GM21360 (cell line): ENCODE data around the gene CEL.
"Not testable (repeated sequence)": the region's sequence is repeated elsewhere in the genome, so short reads cannot be mapped to it uniquely, and the experiment has no call there.

Source experiments
- ATAC-seq: cut with Tn5 transposase; IDR thresholded peaks from one replicate; pipeline ENCODE4 v1.9.1; 2021; ENCODE audit warnings: mild to moderate bottlenecking, moderate library complexity; ENCODE audit not compliant: unreplicated experiment

CEL gene

GRCh38 chr9:133061764-133062145 lies at the start of gene CEL:
CEL (plus strand) TSS chr9:133061981; CDS start chr9:133062003, 22 bp downstream.
- not testable (repeated sequence) for ATAC-seq

GRCh38 chr9:133014696-133015095 lies 47.1 kb upstream of the CEL start:
- ATAC-seq, result no peak

- no peak for ATAC-seq
Observed at GRCh38 chr9:133023117-133023890, 38.5 kb upstream of the CEL start.

DNA sequence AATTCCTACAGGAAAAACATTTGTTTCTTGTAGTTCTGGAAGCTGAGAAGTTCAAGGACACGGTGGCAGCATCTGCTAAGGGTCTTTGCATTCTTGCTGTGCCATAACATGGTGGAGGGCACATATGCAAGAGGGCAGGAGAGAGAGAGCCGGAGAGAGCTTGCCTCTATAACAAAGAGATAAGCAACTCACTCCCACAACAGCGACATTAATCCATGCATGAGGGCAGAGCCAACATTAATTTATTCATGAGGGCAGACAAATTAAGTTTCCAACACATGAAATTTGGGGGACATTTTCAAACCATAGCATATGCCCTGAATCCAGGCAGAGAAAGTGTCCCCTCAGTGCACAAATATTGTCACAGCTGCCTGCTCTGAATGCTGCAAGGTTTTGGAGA lies 35.4 kb upstream of the CEL start:
- no peak for ATAC-seq

- ATAC-seq, result no peak
Observed at GRCh38 chr9:133027134-133027533, 34.6 kb upstream of the CEL start.

- ATAC-seq, result no peak
Observed at GRCh38 chr9:133028221-133028620, 33.6 kb upstream of the CEL start.

- ATAC-seq, result no peak
Observed at GRCh38 chr9:133029994-133030316, 31.8 kb upstream of the CEL start.

DNA sequence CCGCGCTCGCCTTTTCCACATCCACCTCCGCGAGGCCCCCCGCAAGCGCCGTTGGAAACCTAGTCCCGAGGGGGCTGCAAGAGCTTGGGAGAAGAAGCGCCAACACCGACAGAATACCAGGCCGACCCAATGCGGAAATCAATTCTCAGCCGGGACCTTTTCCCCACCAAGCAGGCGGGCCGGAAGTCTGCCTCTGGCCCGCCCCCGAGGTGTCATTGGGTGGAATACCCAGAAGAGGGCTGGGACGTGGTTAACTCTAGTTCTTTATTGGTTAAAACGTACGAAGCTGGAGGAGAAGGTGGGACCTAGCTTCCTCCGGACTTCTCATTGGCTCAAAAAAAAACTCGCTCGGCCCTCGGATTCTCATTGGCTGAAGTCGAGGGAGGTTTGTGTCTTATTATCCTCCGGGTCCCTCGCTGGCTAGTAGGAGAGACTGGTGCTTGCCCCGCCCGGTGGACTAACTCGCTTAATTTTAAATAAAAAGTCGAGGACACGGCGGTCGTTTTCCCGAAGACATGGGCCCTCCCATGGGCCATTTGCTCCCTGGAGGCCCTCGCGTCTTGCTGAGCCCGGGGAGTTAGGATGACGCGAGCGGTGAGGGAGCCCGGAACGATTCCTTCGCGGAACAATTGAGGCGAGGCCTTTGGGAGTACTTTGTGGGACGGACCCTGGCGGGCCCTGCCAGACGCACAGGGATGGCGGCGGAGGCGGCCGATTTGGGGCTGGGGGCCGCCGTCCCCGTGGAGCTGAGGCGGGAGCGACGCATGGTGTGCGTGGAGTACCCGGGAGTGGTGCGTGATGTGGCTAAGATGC lies 31.3 kb upstream of the CEL start, which contains the start of gene GTF3C5:
Gene GTF3C5, plus strand, starts transcription at position 681 of the 813 bp plus-strand sequence. Its CDS starts 15 bp downstream, at position 696.
- peak; percentile 96 for ATAC-seq

DNA sequence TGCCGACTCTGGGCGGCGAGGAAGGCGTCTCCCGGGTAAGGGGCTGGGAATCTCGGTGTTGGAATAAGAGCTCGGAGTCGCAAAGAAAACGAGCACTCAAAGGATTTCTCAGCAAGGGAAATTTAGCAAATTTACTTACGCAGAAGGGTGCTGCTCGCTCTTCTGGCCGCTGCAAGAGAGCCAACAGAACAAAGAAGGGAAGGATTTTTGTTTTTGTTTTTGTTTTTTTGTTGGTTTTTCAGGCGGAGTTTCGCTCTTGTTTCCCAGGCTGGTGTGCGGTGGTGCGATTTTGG lies 30.7 kb upstream of the CEL start:
- no peak for ATAC-seq

DNA sequence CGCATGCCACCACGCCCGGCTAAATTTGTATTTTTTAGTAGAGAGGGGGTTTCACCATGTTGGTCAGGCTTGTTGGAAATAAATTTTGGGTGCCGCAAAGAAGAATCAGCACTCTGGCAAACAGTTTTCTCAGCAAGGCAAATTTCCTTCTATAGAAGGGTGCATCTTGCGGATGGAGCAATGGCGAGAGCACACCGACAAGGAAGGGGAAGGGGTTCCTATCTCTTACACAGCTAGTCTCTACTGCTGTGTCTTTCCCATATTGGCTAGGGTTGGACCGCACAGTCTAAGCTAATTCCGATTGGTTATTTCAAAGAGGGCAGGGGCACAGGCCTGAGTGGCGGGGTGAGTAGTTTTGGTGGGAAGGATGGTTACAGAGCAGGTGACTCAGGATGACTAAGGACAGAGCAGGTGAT lies 30.3 kb upstream of the CEL start:
- no peak for ATAC-seq

DNA sequence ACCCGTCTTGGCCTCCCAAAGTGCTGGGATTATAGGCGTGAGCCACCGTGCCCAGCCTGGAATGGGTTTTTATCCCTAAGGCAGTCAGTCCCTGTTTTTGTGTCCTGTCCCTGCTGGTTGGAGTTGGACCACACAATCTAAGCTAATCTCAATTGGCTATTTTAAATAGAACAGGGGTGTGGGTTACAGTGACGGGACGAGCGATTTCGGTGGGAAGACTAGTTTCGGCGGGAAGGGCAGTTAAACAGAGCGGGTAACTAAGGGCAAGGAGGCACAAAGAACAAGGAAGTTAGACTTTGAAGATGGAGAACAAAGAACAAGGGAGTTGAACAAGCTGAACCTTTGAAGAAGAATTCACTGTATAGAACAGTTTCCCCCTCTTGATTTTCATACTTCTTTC lies 29.6 kb upstream of the CEL start:
- ATAC-seq, result no peak

DNA sequence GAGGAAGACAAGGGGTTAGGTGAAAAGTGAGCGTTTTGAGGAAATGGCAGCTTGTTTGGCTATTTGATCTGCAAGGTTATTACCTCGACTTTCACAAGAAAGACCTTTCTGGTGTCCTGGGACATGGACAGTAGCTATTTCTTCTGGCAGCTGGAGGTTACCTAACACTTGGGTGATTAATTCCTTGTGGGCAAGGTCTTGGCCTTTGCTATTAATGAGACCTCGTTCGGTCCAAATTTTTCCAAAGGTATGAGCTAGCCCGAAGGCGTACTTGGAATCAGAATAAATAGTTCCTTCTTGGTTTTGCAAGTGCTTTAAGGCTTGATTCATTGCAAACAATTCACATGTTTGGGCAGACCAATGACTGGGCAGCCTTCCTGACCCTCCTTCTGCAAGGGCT lies 26.1 kb upstream of the CEL start:
- ATAC-seq, result no peak

DNA sequence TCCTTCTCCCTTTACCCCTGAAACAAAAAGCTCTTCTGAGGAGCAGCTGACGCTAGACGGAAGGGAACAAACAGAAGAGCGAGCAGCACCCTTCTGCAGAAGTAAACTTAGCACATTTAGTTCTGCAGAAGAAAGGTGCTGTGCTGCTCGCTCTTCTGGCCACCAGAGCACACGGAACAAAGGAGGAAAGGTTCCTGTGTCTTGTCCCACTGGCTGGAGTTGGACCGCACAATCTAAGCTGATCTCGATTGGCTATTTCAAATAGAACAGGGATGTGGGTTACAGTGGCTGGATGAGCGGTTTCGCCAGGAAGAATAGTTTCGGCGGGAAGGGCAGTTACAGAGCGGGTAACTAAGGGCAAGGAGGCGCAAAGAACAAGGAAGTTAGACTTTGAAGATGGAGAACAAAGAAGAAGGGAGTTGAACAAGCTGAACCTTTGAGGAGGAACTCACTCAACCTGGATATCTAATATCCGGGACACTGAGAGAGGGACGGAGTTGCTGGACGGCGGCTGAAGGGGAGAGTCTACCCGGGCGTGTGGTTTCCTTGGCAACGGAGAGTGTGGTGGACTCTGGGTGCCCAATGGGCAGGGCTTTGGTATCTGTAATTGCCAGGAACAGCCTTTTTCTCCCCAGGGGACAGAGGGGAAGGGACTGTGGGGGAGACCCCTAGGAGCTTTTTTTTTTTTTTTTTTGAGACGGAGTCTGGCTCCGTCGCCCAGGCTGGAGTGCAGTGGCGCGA lies 23.8 kb upstream of the CEL start:
- no peak for ATAC-seq

DNA sequence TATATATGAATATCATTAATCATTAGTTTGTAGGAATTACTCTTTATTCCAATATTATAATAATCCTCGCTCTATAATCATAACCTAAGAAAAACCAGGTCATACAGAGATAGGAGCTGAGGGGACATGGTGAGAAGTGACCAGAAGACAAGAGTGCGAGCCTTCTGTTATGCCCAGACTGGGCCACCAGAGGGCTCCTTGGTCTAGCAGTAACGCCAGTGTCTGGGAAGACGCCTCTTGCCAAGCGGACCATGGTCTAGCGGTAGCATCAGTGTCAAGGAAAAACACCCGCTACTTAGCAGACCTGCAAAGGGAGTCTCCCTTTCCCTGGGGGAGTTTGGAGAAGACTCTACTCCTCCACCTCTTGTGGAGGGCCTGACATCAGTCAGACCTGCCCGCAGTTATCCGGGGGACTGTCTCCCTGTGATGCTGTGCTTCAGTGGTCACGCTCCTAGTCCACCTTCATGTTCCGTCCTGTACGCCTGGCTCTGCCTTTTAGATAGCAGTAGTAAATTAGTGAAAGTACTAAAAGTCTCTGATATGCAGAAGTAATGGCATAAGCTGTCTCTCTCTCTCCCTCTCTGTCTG lies 20.8 kb upstream of the CEL start:
- ATAC-seq, result not testable (repeated sequence)

- ATAC-seq, result no peak
Observed at GRCh38 chr9:133041958-133042357, 19.8 kb upstream of the CEL start.

DNA sequence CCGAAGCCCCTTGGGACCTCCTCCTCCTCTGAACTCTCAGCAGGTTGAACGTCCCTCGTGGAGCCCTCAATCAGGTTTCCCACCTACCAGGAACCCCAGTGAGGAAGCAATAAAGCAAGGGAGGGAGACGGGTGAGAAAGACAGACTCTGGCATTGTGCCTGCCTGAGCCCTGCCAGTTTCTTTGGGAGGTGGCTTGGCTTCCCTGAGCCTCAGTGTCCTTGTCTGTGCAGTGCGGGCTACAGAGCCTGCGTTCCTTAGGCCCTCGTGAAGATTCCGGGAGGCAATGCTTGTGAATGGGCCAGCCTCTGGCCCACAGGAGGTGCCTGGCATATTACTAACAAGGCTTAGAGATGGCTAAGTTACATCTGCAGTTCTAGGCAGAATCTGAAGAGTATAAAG lies 19.1 kb upstream of the CEL start:
- ATAC-seq, result no peak

DNA sequence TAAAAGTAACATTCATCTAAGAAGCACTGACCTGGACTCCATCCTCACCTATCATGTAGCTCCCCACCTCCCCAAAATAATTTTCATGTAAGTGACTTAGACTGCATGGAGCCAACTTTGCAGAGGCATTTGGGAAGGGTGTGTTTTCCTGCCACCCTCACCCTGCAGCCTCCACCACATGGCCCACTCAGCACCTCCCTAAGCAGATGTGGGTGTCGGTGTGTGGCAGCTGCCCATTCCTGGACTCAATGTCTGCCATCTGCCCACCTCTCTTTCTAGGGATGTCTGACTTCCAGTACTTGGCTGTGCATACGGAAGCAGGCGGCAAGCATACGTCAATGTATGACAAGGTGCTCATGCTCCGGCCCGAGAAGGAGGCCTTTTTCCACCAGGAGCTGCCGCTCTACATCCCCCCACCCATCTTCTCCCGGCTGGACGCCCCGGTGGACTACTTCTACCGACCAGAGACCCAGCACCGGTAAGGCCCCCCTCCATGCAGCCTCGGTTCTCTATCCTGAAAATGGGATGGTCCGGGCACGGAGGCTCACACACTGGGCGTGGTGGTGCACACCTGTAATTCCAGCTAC lies 18.2 kb upstream of the CEL start:
- ATAC-seq, result no peak

DNA sequence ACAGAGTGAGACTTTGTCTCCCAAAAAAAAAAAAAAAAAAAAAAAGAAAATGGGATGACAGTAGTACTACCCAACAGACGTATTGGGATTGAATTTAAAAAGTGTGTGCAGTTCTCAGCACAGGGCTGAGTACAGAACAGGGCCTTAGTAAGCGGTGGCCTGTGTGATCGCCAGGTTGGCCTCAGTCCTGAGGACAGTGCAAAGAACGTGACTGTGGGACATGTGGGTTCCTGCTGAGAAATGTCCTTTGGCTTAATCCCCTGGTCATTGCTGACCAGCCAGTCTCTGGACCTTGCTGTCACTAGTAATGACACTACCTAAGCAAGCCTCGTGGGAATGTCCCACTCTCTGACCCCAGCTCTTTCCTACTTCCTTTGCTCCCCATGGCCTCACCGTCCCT lies 17.7 kb upstream of the CEL start:
- no peak for ATAC-seq

GRCh38 chr9:133044661-133045060 lies 17.1 kb upstream of the CEL start:
- ATAC-seq, result no peak

- no peak for ATAC-seq
Observed at GRCh38 chr9:133045132-133045531, 16.6 kb upstream of the CEL start.
